ENCODE measurements around the gene CFAP91.

Gene CFAP91

DNA sequence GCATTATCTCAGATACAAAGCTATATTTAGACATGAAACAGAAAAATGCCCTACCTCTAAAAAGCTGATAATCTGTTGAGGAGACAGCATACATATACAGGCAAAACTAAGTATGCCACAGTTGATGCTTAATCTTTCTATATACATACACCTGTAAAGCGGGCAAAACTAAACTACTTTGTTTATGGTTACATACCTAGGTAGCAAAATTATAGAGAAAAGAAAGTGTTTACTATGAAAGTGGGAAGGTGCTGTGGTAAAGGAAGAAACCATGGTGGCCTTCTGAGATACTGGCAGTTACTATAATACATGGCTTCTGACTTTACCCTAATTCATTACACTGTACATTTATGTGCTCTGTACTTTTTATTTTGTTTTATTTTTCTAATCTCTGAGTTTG, 43.1 kb downstream of the CFAP91 start:
- DNase-seq: no peak

DNA sequence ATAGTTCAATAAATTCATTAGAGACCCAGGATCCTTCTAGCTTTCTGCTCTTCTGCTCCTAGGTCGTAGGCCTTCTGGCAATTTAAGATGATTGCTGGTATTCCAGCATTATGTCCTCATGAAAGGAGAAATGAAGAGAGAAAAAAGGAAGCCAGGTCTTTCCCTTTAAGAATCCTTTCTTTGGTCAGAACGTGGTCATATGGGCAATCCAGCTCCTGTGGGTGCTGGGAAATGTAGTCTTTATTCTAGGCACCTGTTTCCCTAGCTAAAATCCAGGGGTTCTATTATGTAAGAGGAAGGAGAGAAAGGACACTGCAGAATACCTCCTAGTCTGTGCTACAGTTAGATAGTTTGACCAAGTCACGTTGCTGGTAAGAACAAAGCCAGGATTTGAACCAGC, 43.6 kb downstream of the CFAP91 start:
- DNase-seq: no peak

DNA sequence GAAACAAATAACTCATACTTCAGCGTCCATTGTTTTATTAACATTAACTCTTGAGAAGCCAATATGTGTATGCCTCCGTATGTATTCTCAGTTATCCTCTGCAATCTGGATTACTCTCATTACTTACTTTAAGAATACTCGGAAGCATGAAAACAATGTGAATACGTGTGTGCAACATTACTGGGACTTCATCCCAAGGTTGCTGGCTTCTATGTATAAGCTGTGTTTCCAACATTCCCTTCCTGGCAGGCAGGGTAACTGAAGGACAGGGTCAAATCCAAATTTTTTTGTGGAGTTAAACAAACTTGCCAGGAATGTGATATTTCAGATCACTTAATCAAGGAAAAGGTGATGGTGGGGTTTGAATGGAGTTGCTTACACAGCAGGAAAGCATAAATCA, 44.5 kb downstream of the CFAP91 start:
- no peak for DNase-seq

DNA sequence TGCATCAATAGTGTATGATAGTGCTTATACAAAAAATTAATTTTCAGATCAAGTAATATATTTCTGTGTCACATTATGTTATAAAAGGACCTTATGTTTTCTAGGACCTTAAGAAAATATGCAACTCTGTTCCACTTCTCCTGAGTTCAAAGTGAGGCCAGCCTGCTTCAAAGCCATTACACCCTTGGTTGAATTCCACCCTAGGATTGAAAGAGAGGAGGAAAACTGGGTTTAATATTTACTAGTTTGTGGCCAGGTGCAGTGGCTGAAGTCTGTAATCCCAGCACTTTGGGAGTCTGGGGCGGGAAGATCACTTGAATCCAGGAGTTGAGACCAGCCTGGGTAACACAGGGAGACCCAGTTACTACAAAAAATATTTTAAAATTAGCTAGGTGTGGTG, 46.2 kb downstream of the CFAP91 start:
- DNase-seq: no peak

DNA sequence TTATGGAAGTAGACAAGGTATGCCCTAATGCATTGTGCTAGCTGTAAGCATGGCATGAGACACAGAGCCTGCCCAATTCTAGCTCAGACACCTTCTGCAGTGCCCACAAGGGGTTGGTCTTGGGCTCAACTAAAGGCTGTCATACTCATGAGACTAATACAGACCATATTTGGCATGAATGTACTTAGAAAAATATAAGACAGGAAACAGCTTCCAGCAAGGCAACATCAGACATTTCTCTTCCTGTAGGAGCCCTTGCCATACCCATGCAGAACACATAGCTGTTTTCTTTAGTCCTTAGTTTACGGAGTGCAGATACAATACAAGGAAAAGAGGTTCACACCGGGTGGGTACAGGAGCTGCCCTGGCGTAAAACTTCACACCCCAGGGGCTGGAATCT, 48.6 kb downstream of the CFAP91 start:
- no peak for DNase-seq
